Coronary artery (tissue), 2 donors: ENCODE results near the gene TNFSF11.

Source experiments
- DNase-seq: peaks from one replicate; pipeline ENCODE4 v3.0.0-alpha.2; 2017; ENCODE audit warnings: low spot score
- H3K27ac ChIP-seq, 2 donors: fragments of 200-600 bp; sonication (generic); one replicate each; pipeline ENCODE4 v1.5.1; 2016 to 2019
- H3K4me3 ChIP-seq: fragments of 200-600 bp; sonication (generic); 2 replicates; pipeline ENCODE4 v1.5.1; 2016; ENCODE audit warnings: mild to moderate bottlenecking, moderate library complexity
- TF ChIP-seq, protein P1 (sequence below): fragments of 200-600 bp; sonication (generic); IDR thresholded peaks from one replicate; pipeline ENCODE4 v1.5.1; 2019; ENCODE audit warnings: antibody characterized with exemption

The TNFSF11 gene

DNA sequence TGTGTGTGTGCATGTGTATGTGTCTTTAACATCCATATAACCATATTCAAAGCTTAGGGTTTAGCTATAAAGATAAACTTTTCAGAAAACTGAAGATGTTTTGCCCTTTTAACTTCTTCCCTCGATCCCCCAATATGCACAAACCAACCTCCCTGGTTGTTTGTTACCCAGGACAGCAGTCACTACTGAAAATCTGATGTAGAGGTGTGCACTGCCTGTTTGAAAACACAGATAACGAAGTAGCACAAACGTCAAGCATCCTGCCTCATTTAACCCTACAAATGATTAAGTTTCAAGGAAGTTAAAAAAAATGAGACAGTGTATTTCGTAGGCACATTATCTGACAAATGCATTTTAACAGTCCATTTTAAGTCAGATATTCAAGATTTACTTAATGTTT, 3.6 kb downstream of the TNFSF11 start:
- TF ChIP-seq, protein P1, sequence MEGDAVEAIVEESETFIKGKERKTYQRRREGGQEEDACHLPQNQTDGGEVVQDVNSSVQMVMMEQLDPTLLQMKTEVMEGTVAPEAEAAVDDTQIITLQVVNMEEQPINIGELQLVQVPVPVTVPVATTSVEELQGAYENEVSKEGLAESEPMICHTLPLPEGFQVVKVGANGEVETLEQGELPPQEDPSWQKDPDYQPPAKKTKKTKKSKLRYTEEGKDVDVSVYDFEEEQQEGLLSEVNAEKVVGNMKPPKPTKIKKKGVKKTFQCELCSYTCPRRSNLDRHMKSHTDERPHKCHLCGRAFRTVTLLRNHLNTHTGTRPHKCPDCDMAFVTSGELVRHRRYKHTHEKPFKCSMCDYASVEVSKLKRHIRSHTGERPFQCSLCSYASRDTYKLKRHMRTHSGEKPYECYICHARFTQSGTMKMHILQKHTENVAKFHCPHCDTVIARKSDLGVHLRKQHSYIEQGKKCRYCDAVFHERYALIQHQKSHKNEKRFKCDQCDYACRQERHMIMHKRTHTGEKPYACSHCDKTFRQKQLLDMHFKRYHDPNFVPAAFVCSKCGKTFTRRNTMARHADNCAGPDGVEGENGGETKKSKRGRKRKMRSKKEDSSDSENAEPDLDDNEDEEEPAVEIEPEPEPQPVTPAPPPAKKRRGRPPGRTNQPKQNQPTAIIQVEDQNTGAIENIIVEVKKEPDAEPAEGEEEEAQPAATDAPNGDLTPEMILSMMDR: no peak
- no peak for DNase-seq
- H3K4me3 ChIP-seq: no peak overlapping the region

DNA sequence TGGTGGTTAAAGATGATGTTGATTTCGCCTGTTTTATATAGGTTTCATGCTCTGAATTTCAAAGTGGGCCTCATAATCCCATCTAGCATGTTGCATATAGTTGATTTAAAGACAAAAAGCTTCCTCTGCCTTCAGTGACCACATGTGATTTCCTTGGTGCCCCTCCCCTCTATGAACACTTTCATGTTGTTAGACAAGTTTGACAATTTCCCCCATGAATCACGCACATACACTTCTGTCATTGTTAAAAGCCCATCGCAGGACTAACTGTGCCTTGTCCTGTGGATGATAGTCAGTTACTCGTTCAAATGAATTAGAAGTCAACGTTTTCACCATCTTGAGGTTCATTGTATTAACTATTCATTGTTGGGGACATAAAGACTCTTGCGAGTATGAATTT, 6.7 kb downstream of the TNFSF11 start:
- Histone ChIP-seq H3K27ac (no peak overlapping the region), H3K4me3 (no peak overlapping the region)
- DNase-seq: no peak
- TF ChIP-seq, protein P1: no peak

More for the DNA sequence above, 3.6 kb downstream of the TNFSF11 start:
- H3K27ac ChIP-seq: no peak overlapping the region

DNA sequence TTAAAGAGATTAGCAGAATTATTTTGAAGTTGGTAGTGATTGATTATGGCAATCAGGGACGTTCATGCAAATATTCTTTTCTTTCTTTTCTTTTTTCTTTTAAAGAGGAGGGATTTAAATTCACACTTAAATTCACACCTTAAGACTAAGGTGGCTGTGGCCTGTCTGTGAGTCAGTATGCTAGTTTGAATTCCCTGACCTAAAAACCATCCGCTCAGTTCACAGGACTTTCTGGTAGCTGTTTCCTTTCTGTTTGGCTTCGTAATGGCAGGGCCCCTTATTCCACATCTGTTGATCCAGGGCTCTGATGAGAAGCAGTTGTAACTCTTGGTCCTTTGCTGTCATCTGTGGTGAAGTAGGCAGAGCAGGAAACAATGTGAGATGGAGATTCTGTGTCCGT, 7.5 kb downstream of the TNFSF11 start:
- no peak overlapping the region for H3K27ac ChIP-seq
- no peak for DNase-seq
- H3K4me3 ChIP-seq: no peak overlapping the region
- TF ChIP-seq, protein P1: no peak

DNA sequence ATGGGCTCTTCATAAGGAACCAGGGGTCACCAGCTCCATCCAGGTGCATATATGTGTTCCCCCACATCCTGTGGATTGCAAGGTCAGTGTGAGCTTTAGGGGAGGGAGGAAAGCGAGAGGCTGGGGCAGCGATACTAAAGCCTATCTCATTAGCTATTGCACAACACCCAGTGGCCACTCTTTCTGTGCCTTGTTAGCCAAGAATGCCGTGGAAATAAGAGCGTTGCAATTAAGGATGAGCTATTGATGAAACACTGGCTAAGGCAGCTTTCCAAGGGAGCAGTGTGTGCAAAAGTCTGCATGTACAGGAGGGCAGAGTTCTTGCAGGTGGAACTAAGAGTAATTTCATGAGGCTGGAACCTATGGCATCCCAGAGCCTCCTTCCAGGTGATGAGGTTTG, 17.6 kb downstream of the TNFSF11 start:
- TF ChIP-seq, protein P1: no peak
- DNase-seq: no peak
- Histone ChIP-seq H3K27ac (no peak overlapping the region), H3K4me3 (no peak overlapping the region)

DNA sequence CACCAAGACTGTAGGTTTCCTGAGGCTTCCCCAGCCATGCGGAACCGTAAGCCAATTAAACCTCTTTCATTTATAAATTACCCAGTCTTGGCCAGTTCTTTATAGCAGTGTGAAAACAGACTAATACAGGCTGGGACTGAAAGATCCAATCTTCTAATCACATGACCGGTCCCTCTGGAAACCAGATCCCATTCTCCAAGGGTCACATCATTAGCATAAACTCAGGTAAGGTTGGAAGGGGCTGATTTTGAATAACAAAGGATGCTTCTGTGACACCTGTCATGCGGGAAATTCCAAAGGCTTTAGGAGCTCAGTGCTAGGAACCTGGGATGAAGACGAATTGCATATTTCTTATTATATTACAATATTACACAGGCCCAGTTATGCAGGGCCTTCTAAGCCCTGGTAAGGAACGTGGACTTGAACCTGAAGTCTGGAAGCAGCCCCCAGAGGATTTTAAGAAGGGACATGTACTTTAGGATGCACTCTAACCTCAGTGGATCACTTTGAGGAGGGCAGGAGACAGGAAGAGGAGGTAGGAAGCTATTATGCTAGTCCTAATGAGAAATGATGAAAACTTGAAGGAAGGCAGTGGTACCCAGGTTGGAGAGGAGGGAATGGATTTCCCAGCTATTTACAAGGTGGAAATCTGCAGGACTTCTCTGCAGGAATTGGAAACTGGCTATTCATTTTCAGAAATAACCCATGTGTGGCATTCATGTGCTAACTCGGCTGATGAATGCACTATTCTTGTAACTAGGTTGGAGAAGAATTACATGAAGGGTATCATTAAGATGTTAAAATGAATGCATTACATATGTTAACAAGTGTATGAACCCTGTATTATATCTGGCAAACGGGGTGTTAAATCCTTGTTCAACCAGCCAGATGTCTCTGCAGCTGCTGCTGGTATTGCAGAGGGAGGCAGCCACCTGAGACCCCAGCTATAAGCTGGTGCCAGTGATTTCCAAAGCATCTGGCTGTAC, 19.3 kb downstream of the TNFSF11 start:
- no peak for DNase-seq
- TF ChIP-seq, protein P1: no peak
- no peak overlapping the region for H3K4me3 ChIP-seq

DNA sequence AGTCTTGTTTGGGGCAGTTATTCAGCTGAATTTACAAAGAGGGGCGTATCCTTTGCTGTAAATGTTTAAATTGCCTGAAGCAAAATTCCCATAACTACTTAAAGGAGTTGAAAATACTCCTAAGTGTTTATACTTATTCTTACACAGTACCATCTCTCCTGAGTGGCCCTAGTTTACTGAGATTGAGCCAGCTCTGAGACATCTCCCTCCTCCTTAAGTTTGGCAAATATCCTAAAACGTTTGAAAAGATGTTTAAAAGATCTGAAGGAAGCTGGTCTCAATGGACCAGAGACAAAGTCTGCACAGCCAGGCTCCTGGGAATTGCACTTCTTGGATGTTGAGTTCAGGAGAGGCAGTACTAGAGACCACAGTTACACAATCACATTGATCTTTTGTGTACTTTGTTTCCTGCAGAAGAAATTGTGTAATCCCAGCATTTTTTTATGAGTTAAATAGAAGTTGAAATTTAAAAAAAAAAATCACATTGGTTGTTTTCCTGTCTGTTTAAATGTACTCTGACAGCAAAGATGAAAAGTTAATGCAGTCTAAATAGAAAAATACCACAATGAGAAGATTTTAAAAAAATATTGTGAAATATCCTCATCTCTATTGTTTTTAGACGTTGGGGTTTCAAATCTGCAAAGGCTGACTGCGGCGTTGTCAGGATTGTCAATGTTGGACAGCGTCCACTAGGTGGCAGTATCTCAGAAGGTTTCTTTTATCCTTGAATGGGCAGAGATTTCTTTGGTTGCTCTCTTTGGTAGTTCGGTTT, 20.7 kb downstream of the TNFSF11 start:
- Histone ChIP-seq H3K4me3 (no peak overlapping the region), H3K27ac (no peak overlapping the region)
- TF ChIP-seq, protein P1: peak; percentile 69
- no peak for DNase-seq

More for the DNA sequence above, 19.3 kb downstream of the TNFSF11 start:
- no peak overlapping the region for H3K27ac ChIP-seq
